ENCODE data around the gene CEP135.

CEP135 gene

GRCh38 chr4:56080384-56080783 lies 131.6 kb downstream of the CEP135 start:
- no peak for DNase-seq

GRCh38 chr4:56082829-56083228 lies 134.1 kb downstream of the CEP135 start:
- DNase-seq, result no peak
